IPS-18c (cell line): Measurements from ENCODE around the gene ERH.
A peak's percentile ranks its signal among the peaks of the same experiment; 100 is the strongest.
"Not testable (repeated sequence)": the region's sequence is repeated elsewhere in the genome, so short reads cannot be mapped to it uniquely, and the experiment has no call there.

Experiments used
- H3K4me3 ChIP-seq: 2 replicates; pipeline ENCODE4 v1.7.0; 2013; ENCODE audit warnings: low read depth, mild to moderate bottlenecking, low read length, moderate library complexity; ENCODE audit not compliant: insufficient read depth
- H3K9me3 ChIP-seq: one replicate; pipeline ENCODE4 v1.6.1; 2013; ENCODE audit warnings: mild to moderate bottlenecking, low read length, moderate library complexity; ENCODE audit not compliant: control insufficient read depth, insufficient read depth

The ERH gene

DNA sequence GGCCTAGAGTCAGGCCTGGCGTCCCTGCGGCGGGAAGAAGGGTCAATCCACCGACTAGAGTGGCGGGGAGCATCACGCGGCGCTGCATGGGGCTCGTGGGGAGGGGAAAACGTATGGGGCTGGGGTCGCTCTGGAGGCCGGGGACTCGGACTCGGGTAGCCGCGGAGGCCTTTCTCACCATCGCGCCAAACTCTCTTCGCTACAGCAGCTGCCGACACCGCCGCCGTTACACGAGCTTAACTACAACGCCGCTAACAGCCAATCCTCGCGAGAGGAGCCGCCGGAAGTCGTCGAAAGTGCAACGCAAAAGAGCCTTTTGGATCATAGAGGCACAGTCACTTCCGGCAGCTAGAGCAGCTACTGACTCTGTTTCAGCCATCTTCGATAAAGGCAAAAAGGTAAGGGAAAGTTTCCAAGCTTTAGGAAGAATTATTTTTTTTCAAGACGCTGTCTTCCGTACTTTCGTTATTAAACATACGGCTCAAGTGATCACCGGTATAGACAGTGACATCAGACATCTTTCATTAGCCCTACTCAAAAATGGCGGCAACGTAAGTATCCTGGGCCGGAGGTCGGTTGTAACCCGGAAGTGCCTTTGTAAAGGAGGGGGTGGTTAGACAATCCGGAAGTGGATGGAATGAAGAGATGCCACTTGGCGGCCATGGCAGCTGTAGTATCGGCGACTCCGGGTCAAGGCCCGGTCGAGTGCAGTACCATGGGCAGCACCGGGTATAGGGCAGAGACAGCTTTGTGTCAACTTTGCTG lies at the start of gene ERH, which contains the start of gene SLC39A9:
Gene ERH (minus strand): TSS at position 247 of the 765 bp plus-strand sequence. CDS start 66 bp downstream, at position 181.
Gene SLC39A9 (plus strand): TSS at position 640 of the 765 bp plus-strand sequence. CDS start 678 bp downstream, outside the sequence.
- peak within 1 kb of the TSS; percentile 76 for H3K4me3 ChIP-seq
- no peaks in the 10 kb centered on the region for H3K9me3 ChIP-seq

DNA sequence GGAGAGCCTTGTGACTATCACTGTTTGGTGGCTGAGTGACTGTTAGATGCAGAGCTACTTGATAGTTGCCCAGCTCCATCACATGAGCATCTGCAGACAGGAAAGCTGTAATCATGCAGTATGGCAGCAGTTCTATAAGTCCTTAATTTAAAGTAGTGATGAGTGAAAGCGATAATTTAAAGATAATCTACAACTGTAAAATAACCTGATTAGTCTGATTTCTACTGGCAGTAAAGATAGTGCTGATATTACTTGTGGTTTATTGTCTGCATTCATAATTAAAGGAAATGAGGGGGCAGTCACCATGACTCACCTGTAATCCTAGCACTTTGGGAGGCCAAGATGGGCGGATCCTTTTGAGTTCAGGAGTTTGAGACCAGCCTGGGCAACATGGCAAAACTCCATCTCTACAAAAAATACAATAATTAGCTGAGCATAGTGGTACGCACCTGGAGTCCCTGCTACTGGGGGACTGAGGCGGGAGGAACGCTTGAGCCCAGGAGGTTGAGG lies 45.3 kb upstream of the ERH start:
- Histone ChIP-seq H3K9me3 (no peaks in the 10 kb centered on the region), H3K4me3 (no peak overlapping the region)

DNA sequence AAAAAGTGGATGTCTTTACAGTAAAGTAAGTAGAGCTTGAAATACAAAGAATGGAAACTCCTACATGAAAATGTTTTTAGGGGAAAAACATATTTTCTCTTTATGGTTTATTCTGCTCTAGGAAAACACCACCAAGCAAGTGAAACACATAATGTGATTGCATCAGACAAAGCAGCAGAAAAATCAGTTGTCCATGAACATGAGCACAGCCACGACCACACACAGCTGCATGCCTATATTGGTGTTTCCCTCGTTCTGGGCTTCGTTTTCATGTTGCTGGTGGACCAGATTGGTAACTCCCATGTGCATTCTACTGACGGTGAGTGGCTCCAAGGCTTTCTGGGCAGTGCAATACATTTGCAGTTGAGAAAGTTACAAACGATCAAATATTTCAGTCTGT lies 43.8 kb upstream of the ERH start:
- Histone ChIP-seq H3K4me3 (no peak overlapping the region), H3K9me3 (no peaks in the 10 kb centered on the region)

DNA sequence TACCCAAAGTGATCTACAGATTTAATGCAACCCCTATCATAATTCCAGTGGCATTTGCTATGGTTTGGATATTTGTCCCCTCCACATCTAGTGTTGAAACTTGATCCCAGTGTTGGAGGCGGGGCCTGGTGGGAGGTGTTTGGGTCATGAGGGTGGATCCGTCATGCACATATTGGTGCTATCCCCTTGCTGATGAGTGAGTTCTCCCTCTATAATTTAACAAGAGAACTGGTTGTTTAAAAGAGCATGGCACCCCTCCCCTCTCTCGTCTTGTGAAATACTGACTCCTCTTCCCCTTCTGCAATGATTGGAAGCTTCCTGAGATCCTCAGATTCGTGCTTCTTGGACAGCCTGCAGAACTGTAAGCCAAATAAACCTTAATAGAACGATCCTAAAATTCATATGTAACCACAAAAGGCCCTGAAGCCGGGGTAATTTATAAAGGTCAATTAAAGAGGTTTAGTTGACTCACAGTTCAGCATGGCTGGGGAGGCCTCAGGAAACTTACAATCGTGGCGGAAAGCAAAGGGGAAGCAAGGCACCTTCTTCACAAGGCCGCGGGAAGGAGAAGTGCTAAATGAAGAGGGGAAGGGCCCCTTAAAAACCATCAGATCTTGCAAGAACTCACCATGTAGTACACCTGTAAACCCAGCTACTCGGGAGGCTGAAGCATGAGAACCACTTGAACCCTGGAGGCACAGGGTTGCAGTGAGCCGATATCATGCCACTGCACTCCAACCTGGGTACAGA lies 41.6 kb upstream of the ERH start:
- Histone ChIP-seq H3K4me3 (no peak overlapping the region), H3K9me3 (no peaks in the 10 kb centered on the region)

DNA sequence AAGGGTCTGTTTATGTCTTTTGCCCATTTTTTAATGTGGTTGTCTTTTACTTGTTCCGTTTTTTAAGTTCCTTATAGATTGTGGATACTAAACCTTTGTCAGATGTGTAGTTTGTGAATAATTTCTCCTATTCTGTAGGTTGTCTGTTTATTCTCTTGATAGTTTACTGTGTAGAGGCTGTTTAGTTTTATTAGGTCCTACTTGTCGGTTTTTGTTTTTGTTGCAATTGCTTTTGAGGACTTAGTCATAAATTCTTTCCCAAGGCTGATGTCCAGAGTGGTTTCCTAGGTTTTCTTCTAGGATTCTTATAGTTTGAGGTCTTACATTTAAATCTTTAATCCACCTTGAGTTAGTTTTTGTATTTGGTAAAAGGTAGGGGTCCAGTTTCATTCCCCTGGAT lies 34.3 kb upstream of the ERH start:
- Histone ChIP-seq H3K4me3 (no peak overlapping the region), H3K9me3 (no peaks in the 10 kb centered on the region)

DNA sequence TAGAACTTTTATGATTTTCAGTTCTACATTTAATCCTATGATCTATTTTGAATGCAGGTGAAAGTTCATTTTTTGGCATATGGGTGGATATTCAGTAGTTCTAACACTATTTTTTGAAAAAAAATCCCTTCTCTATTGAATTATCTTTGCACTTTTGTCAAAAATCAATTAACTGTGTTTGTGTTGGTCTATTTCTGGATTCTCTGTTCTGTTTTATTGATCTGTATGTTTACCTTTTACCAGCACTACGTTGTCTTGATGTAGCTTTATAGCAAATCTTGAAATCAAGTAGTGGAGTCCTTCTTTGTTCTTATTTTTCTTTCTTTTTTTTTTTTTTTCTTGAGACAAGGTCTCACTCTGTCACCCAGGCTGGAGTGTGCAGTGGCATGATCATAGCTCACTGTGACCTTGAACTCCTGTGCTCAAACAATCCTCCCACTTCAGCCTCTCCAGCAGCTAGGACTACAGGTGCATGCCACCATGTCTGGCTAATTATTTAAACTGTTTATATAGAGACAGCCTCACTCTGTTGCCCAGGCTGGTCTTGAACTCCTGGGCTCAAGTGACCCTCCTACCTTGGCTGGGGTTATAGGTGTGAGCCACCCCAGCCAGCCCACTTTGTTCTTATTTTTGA lies 32.3 kb upstream of the ERH start:
- Histone ChIP-seq H3K9me3 (no peaks in the 10 kb centered on the region), H3K4me3 (no peak overlapping the region)

DNA sequence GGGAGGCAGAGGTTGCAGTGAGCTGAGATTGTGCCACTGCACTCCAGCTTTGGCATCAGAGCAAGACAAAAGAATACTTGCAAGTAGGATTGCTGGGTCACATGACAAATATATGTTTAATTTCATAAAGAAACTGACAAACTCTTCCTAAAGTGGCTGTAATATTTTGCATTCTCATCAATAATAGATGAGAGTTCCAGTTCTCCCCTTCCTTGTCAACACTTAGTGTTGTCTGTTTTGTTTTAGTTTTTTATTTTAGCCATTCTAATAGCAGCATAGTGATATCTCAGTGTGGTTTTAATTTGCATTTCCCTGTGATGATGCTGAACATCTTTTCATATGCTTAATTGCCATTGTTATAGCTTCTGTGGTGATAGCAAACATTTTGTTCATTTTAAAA lies 31.5 kb upstream of the ERH start:
- H3K9me3 ChIP-seq, result no peaks in the 10 kb centered on the region
- no peak overlapping the region for H3K4me3 ChIP-seq

DNA sequence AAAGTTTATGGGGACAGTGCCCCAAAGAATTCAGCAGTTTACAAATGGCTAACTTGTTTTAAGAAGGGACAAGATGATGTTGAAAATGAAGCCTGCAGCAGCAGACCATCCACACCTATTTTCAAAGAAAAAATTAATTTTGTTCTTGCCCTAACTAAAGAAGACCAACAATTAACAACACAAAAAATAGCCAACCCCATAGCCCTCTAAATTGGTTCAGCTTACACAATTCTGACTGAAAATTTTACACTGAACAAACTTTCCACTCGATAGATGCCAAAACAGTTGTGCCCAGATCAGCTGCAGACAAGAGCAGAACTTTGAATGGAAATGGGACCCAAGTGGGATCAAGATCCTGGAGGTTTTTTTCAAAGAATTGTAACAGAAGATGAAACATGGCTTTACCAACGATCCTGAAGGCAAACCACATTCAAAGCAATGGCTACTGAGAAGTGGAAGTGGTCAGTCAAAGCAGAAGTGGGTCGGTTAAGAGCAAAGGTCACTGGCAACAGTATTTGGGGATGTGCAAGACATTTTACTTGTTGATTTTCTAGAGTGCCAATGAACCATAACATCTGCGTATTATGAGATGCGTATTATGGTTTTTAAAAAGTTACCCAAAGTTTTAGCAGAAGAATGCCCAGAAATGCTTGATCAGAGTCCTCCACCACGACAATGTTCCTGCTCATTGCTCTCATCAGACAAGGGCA lies 30.3 kb upstream of the ERH start:
- H3K9me3 ChIP-seq, result no peaks in the 10 kb centered on the region
- no peak overlapping the region for H3K4me3 ChIP-seq

DNA sequence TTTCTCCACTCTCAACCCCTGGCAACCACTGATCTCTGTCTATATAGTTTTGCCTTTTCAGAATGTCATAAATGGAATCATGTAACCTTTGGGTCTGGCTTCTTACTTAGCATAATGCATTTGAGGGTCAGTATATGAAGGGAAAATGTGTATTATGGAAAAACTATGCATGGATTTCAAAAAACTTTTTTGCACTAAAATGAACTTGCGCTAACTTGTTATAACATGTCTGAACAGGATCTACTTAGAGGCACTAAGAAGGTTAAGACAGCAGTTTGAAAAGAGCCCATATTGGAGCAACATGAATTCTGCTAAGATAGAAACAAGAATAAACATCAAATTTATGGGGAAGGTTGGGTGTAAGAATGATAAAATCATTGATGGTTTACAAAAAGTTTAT lies 29.5 kb upstream of the ERH start:
- no peaks in the 10 kb centered on the region for H3K9me3 ChIP-seq
- no peak overlapping the region for H3K4me3 ChIP-seq

DNA sequence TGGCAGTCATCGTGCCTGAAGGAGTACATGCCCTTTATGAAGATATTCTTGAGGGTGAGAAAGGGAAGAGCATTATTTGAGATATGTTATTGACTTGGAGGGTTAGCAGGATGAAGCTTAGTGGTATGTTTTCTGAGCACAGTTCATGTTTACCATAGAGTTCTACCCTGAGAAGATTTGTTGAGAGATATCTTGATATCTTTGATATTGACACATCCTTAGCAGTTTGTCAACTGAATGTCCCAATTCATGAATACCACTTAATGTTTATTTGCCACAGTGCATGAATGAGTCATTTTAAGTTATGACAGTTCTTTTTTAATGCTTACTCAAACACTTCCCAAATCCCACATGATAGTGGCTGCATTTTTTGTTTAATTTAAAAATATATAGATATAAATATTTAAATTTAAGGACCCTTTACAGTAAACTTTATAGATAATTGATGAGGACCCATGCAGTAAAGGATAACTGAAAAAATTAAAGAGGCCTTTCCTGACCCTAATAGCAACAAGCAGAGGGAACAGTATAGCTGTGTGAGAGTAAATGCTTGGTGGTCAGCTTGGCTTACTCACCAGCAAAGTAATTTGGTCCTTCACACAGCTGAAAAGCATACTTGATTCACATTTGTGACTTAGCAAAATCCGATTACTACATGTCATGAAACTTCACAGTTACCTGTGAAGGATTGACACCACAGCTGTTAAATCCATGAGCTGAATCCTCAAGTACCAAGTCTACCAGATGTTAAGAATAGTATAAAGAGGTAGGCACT lies 26.2 kb upstream of the ERH start:
- Histone ChIP-seq H3K4me3 (no peak overlapping the region), H3K9me3 (peaks cover 8% of the 10 kb centered on the region)

DNA sequence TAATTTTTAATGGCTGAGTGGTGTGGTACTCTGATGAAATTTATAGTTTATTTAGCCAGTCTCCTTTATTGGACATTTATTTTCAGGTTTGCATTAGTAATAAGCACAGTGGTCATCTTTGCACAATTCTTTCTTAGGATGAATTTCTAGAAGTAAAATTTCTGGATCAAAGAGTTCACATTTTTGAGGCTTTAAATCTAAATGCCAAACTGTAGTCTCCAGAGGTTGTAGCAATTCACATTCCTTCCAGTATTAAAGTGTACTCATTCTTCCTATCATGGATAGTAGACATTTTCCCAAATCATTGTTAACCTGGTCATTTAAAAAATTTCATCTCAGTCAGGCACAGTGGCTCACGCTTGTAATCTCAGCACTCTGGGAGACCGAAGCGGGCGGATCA lies 25.2 kb upstream of the ERH start:
- no peak overlapping the region for H3K4me3 ChIP-seq
- peaks cover 8% of the 10 kb centered on the region for H3K9me3 ChIP-seq

DNA sequence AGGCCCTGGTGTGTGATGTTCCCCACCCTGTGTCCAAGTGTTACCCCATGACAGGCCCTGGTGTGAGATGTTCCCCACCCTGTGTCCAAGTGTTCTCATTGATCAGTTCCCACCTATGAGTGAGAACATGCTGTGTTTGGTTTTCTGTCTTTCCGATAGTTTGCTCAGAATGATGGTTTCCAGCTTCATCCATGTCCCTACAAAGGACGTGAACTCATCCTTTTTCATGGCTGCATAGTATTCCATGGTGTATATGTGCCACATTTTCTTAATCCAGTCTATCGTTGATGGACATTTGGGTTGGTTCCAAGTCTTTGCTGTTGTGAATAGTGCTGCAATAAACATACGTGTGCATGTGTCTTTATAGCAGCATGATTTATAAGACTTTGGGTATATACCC lies 18.0 kb upstream of the ERH start:
- H3K4me3 ChIP-seq, H3K9me3 ChIP-seq: not testable (repeated sequence)

DNA sequence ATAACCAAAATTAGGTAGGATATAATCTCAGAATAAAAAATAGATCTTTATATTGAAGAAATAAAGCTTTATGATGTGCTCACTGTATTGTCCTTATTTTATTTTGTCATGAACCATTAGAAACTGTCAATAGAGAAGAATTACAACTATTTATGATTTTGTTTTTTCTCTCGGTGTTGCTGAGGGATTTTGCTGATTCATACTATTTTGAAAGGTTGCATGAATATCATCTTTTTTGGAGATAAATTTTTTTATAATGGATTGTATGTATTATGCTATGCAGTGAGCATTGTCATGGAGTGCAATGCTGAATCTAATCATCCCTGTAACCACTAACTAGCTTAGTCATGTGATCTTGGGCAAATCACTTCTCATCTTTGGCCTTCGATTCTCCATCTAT lies 15.4 kb upstream of the ERH start:
- Histone ChIP-seq H3K9me3 (no peaks in the 10 kb centered on the region), H3K4me3 (no peak overlapping the region)

DNA sequence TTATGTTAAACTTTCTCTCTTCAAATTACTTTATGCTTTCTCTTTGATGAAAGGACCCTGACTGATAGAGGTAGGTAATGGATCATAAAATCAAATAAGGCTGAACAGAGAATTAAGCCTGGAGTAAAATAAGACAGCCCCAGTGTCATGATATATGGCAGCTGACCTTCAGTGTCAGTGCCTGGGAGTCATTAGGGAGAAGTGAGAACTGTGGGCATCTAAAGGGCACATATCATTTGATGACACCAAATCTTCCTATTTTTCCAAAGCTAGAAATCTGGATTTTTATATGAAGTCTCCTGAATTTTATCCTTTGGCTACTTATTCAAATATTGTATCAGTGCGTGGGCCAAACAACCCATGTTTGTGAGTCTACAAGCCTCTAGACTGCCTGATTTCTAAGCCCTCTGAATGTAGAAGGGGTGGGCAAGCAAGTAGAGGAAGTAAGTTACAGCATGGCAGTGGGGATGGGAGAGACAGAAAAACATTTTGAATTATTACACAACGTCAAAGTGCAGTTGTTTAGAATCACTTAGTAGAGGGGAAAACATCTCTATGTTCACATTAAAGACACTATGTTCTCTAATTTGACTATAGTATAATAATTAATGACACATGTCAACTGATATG lies 10.3 kb upstream of the ERH start:
- H3K9me3 ChIP-seq, result no peaks in the 10 kb centered on the region
- H3K4me3 ChIP-seq, result no peak overlapping the region

DNA sequence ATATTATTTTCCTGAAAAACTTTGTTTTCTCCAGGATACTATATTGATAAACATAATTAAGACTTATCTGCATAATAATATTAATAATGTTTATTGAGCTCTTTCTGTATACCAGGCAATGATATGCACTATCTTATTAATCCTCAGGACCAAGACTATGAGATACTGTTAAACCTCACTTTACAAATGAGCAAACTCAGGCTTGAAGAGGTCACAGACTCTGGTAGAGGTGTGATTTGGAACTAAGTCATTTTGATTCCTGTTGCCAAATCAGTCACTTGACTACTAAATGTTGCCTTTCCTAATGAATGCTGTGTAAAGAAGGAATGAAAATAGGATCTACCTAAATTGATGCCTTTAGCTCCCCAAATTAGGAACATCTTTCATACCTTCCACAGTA lies 7.7 kb upstream of the ERH start:
- H3K9me3 ChIP-seq, result no peaks in the 10 kb centered on the region
- H3K4me3 ChIP-seq, result no peak overlapping the region

DNA sequence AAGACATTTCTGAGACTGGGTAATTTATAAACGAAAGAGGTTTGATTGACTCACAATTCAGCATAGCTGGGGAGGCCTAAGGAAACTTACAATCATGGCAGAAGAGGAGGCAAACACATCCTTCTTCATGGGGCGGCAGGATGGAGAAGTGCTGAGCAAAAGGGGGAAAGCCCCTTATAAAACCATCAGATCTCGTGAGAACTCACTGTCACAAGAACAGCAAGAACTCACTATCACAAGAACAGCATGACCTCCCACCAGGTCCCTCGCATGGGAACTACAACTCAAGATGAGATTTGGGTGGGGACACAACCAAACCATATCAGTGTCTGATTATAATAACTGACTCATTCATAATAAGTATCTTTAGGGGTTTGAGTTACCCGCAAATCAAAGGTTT lies 6.8 kb upstream of the ERH start:
- no peak overlapping the region for H3K4me3 ChIP-seq

More for the DNA sequence above, 6.8 kb upstream of the ERH start:
- no peaks in the 10 kb centered on the region for H3K9me3 ChIP-seq
